ENCODE measurements around the gene OR10A2.
"Not testable (repeated sequence)": the region's sequence is repeated elsewhere in the genome, so short reads cannot be mapped to it uniquely, and the experiment has no call there.

OR10A2 gene

GRCh38 chr11:6862961-6863360 lies at the start of gene OR10A2:
Gene OR10A2, plus strand, starts transcription at chr11:6863057. Its CDS starts 6,698 bp downstream, at chr11:6869755.
- DNase-seq (ENCODE audit: low spot score): no peak

GRCh38 chr11:6813656-6814055 lies 49.2 kb upstream of the OR10A2 start:
- DNase-seq (ENCODE audit: low spot score): no peak

DNA sequence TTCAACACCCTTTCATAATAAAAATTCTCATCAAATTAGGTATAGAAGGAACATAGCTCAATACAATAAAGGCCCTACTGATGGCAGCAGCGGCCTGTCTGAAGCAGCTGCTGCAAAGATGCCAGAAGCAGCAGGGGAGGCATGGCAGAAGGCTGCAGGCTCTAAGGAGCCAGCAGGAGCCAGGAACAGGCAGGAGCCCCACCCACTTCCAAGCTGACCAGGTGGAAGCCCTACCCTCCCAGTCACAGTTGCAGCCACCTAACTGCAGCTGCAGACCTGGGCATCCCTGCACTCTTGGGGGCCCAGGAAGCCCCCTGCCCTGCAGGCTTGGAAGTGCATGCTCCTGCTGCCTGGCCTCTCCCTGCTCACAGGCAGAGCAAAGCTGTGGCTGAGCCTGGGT lies 45.2 kb upstream of the OR10A2 start:
- no peak for DNase-seq (ENCODE audit: low spot score)

GRCh38 chr11:6818967-6819366 lies 43.9 kb upstream of the OR10A2 start:
- DNase-seq (ENCODE audit: low spot score): no peak

DNA sequence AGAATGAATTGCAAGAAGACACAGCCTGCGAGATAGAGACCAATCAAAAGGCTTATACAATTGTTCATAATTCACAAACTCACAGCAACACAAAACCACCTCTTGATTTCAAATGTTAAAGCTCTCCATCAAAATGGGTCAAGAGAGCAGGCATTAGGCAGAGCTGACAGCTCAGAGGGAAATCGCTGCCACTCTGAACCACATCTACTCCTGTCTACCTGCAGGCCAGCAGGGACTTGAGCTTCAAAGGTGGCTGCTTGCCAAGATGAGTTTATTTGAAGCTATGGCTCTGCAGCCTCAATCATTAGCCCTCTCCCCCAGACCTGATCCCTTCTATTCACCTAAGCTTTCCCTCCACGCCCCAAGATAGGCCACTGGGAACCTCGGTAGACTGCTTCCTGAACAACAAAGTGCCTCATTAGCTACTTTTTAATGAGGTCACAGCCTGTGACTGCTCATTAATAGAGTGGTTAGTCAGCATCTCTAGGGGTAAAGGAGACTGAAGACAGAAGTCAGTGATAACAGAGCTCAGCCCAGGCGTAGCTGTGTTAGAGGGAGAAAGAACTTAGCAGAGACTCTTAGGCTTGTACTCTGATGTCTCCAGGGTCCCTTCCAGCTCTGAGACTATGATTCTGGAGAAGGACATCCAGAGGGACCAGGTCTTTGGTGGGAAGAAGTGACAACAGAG lies 38.6 kb upstream of the OR10A2 start:
- no peak for DNase-seq (ENCODE audit: low spot score)

DNA sequence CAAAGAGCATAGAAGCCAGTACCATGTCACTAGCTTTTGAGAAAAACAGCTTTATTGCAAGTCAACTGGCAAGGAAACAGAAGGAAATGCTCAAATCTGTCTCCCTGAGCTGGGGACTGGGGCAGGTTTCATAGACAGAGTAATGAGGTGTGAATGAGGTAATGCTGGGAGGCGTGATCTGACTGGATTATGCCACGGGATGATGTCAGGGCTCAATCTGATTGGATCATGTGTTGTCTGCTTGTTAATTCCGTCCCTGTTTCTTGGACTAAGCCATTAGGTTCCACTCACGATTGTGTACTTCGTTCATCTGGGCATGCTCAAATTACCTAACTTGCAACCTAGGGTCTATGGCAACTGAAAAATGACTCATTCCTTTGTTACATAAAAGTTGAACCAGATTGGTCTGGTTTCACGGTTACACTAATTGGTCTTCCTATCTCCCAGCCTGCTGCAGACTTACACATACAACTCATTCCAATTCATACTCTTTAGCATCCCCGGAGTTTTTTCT lies 37.6 kb upstream of the OR10A2 start:
- no peak for DNase-seq (ENCODE audit: low spot score)

DNA sequence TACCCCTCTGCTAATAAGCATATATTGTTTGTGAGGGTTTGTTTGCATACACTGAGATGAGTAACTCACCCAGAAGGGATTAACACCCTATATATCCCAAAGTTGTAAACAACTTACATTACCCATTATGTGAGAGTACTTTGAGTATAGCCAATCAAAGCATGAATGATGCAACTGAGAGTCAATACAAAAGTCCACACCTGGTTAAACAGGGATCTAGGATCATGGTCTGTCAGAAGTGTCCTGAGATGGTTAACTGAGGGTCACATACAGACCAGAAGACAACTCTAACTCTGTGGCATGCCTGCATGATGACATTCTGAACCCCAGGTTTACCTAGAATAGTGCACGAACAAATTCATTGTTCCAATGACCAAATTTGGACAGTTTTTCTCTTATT lies 34.8 kb upstream of the OR10A2 start:
- DNase-seq (ENCODE audit: low spot score): no peak

DNA sequence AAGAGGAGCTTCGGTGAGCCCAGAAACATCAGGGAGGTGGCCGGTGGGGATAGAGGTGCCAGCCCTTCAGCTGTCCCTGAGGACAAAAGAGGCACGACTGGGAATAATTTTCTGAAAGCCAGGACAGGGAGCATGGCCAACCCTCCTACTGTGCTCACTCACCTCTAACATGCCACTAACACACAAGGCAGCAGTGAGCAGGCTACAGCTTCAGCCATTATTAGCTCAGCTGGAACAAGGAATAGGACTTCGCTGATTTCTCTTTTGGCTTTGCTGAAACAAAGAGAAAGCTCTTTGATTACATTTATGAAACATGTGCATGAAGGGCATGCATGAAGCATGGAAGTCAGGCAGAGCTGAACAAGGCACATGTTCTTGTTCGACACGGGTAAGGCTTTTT lies 29.5 kb upstream of the OR10A2 start:
- DNase-seq (ENCODE audit: low spot score): no peak

GRCh38 chr11:6834021-6834420 lies 28.8 kb upstream of the OR10A2 start:
- no peak for DNase-seq (ENCODE audit: low spot score)

DNA sequence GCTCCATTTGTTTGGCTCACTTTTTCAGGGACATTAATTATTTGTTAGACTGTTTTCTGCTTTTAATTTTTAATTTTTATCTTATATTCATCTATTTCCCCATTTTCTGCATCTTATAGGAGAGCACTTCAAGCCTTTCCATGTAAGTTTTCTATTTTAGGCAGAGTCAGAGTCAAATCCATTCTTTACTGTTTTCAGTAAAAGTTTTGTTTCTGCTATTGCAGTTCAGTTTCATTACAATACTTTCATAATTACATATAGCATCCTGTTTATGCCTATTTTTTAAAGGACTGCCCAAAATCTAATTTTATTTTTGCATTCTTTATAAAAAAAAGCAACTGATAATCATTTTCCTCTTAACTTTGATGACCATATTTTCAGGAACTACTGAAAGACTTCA lies 21.2 kb upstream of the OR10A2 start:
- no peak for DNase-seq (ENCODE audit: low spot score)

GRCh38 chr11:6843670-6844069 lies 19.2 kb upstream of the OR10A2 start:
- no peak for DNase-seq (ENCODE audit: low spot score)

GRCh38 chr11:6844356-6844755 lies 18.5 kb upstream of the OR10A2 start:
- no peak for DNase-seq (ENCODE audit: low spot score)

- no peak for DNase-seq (ENCODE audit: low spot score)
Measured at GRCh38 chr11:6845383-6845782, 17.5 kb upstream of the OR10A2 start, which contains the start of gene OR10A5. Gene OR10A5, plus strand, starts transcription at chr11:6845683. Its CDS starts 0 bp downstream, at chr11:6845683.

- no peak for DNase-seq (ENCODE audit: low spot score)
Measured at GRCh38 chr11:6850526-6850925, 12.3 kb upstream of the OR10A2 start.

DNA sequence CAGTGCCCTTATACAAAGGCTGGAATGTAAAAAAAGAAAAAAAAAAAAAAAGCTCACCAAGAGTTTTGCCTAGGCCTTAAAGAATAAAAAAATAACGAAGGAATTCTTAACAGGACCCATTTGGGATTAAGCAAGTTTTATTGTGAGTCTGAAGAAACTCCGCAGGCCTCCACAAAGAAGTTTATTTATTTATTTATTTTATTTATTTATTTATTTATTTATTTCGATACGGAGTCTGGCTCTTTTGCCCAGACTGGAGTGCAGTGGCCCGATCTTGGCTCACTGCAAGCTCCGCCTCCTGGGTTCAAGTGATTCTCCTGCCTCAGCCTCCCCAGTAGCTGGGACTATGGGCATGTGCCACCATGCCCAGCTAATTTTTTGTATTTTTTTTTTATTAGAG lies 8.1 kb upstream of the OR10A2 start:
- DNase-seq (ENCODE audit: low spot score): not testable (repeated sequence)

- DNase-seq (ENCODE audit: low spot score): no peak
Measured at GRCh38 chr11:6855971-6856541, 6.8 kb upstream of the OR10A2 start.

DNA sequence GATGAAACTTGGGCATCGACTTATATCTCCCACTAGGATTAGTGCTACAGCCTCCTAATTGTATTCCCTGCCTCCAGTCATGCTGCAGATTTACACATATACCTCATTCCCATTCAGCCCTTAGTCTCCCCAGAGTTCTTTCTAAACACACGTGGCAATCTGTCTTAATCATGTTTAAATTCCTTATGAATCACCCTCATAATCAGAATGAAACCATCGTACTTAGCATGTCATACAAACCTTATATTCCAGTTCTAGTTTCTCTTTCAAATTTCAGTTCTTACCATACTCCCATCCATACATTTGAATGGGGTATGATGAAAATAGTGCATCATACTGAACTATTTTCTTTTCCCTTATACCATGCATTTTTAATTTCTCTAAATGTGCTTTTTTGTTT lies 6.0 kb upstream of the OR10A2 start:
- no peak for DNase-seq (ENCODE audit: low spot score)

DNA sequence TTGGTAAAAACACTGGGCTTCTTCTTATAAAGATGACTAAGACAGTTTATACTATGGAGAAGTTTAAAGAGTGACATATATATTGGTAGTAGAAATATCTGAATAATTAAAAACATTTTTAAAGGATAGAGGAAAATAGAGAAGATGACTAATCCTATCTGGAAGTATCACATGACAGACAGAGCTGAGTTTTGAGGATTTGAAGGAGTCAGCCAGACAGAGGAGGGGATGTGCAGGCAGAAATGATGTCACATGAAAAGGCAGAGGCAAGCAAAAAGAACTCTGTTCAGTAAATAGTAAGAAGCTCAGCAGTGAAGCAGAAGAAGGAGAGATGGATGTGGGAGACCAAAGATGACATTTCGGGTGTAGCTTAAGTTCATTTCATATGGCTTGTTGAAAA lies 1.6 kb downstream of the OR10A2 start:
- DNase-seq (ENCODE audit: low spot score): no peak

DNA sequence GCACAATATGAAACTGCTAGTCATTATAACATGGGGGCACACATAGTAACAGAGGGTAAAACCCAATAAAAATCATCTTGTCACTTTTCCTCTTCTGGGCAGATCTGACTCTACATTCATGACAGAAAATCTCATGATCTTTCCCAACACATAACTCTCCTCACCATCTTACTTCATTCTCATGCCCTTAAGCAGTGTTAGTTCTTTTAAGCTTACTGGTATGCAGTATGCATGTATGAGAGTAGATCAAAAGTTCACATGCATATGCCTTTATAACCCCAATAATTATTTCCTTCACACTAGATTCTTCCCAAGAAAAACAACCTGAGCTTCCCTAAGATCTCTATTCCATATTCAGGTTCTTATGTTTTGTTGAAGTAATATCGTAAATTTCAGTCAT lies 8.4 kb downstream of the OR10A2 start:
- no peak for DNase-seq (ENCODE audit: low spot score)

DNA sequence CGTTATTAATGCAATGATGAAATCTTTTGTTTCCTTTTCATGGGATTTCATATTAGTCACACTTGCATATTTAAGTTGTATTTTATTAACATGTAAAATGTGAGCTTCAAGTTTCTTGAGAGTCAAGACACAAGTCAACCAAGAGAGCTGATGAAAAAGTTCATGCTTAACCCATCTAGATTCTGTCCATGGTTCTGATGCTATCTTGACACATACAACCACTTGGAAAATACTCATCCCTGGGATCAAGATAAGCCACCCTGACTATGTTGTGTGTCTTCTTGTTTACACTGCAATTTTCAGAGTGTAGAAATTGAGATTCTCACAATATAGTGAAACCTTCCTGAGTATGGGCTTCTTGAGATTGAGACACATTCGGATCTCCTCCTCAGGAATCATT lies 12.9 kb downstream of the OR10A2 start:
- DNase-seq (ENCODE audit: low spot score): no peak

GRCh38 chr11:6876325-6876724 lies 13.5 kb downstream of the OR10A2 start, which contains the start of gene OR10A4:
Gene OR10A4, plus strand, starts transcription at chr11:6876625. Its CDS starts 23 bp downstream, at chr11:6876648.
- DNase-seq (ENCODE audit: low spot score): no peak

DNA sequence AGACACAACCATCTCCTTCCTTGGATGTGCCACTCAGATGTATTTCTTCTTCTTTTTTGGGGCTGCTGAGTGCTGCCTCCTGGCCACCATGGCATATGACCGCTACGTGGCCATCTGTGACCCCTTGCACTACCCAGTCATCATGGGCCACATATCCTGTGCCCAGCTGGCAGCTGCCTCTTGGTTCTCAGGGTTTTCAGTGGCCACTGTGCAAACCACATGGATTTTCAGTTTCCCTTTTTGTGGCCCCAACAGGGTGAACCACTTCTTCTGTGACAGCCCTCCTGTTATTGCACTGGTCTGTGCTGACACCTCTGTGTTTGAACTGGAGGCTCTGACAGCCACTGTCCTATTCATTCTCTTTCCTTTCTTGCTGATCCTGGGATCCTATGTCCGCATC lies 14.1 kb downstream of the OR10A2 start:
- no peak for DNase-seq (ENCODE audit: low spot score)

DNA sequence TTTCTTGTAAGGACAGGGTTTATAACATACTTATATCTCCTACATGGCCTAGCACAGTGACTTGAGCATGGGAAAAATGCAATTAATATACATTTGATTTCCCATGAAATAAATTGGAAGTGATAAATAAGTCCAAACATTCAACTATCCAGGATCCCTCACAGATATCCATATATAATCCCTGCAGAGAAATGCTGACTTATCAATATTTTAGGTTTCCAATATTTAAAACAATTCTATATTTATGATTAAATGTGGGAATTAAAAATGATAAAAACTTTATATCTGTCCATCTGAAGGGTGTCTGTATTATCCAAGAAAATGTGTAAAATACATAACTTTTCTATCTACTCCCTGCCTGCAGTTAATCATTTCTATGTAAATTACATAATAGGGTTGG lies 19.9 kb downstream of the OR10A2 start:
- no peak for DNase-seq (ENCODE audit: low spot score)

GRCh38 chr11:6887711-6888110 lies 24.9 kb downstream of the OR10A2 start:
- DNase-seq (ENCODE audit: low spot score): not testable (repeated sequence)
